ENCODE data around the gene SCNN1B. TPM values are rescaled to one million over a fixed set of nuclear protein-coding genes. Genes with fewer than 3 reads are reported as not detected.

SCNN1B gene
- total RNA-seq, 1 donor from 2014 or later: not detected

DNA sequence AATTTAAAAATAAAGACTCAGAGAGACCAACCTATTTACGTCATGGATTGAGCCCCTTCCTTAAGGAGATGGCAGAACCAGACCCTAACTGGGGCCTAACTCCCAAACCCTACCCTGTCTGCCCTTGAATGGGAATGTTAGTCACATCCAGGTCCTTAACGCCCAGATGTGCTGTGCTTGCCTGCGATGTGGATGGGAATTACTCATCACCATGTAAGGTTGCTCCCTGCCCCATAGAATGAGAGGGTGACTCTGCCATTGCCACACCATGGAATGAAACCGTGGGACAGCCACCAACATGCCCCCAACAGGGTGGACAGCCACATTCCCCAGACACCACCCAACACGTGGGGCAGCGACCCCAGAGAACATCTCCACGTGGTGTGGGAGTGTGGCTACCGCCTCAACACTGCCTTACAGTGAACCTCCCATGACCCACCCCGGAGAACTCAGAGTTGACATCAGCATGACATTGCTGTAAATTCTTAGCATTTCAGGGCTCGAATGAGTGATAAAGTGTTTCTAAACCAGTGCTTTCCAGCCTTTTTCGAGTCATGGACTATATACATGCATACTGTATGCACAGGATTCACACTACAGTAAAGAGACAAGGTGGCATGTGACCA is 31.8 kb downstream of the SCNN1B start:
- Mint-ChIP-seq H3K4me3 (no peak overlapping the region), H3K36me3 (ENCODE audit: low read depth) (no peaks in the 10 kb centered on the region), H3K27me3 (ENCODE audit: insufficient read depth) (peaks cover 6% of the 10 kb centered on the region), H3K9me3 (no peaks in the 10 kb centered on the region), H3K27ac (no peak overlapping the region), H3K4me1 (ENCODE audit: low read depth) (no peaks in the 10 kb centered on the region)
- DNase-seq (ENCODE audit: low spot score): no peak
- intact Hi-C loops (cut with micrococcal nuclease): no loop called here

GRCh38 chr16:23334457-23334853 is 32.4 kb downstream of the SCNN1B start:
- peaks cover 6% of the 10 kb centered on the region for H3K27me3 Mint-ChIP-seq (ENCODE audit: insufficient read depth)
- DNase-seq (ENCODE audit: low spot score): no peak
- H3K4me1 Mint-ChIP-seq (ENCODE audit: low read depth): no peaks in the 10 kb centered on the region
- no peak overlapping the region for H3K27ac Mint-ChIP-seq
- no peaks in the 10 kb centered on the region for H3K36me3 Mint-ChIP-seq (ENCODE audit: low read depth)
- H3K4me3 Mint-ChIP-seq: no peak overlapping the region
- intact Hi-C loops (cut with micrococcal nuclease): no loop called here
- no peaks in the 10 kb centered on the region for H3K9me3 Mint-ChIP-seq

- H3K9me3 Mint-ChIP-seq: no peaks in the 10 kb centered on the region
- no peak for DNase-seq (ENCODE audit: low spot score)
- H3K27me3 Mint-ChIP-seq (ENCODE audit: insufficient read depth): peaks cover 6% of the 10 kb centered on the region
- H3K36me3 Mint-ChIP-seq (ENCODE audit: low read depth): no peaks in the 10 kb centered on the region
- H3K27ac Mint-ChIP-seq: no peak overlapping the region
- H3K4me1 Mint-ChIP-seq (ENCODE audit: low read depth): no peaks in the 10 kb centered on the region
- intact Hi-C loops (cut with micrococcal nuclease): no loop called here
- no peak overlapping the region for H3K4me3 Mint-ChIP-seq
Measured at GRCh38 chr16:23334950-23335349, 32.8 kb downstream of the SCNN1B start.

- intact Hi-C loops (cut with micrococcal nuclease): no loop called here
- Mint-ChIP-seq H3K36me3 (ENCODE audit: low read depth) (no peaks in the 10 kb centered on the region), H3K27ac (no peak overlapping the region), H3K4me1 (ENCODE audit: low read depth) (no peaks in the 10 kb centered on the region), H3K9me3 (no peaks in the 10 kb centered on the region), H3K27me3 (ENCODE audit: insufficient read depth) (peaks cover 9% of the 10 kb centered on the region), H3K4me3 (no peak overlapping the region)
- no peak for DNase-seq (ENCODE audit: low spot score)
Measured at GRCh38 chr16:23337836-23338550, 35.9 kb downstream of the SCNN1B start.

DNA sequence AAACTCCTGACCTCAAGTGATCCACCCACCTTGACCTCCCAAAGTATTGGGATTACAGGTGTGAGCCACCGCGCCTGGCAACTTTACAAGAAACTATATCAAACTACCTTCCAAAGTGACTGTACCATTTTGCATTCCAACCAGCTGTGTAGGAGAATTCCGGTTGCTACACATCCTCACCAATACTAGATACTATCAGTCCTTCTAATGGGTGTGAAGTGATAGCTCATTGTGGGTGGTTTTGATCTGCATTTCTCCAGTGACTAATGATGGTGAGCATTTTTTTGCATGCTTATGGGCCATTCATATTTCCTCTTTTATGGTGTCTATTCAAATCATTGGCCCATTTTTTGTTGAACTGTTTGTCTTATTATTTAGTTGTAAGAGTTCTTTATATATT is 37.7 kb downstream of the SCNN1B start:
- Mint-ChIP-seq H3K27ac (no peak overlapping the region), H3K36me3 (ENCODE audit: low read depth) (no peaks in the 10 kb centered on the region), H3K4me1 (ENCODE audit: low read depth) (no peaks in the 10 kb centered on the region), H3K27me3 (ENCODE audit: insufficient read depth) (peaks cover 8% of the 10 kb centered on the region), H3K4me3 (no peak overlapping the region), H3K9me3 (no peaks in the 10 kb centered on the region)
- DNase-seq (ENCODE audit: low spot score): no peak
- intact Hi-C loops (cut with micrococcal nuclease): no loop called here

DNA sequence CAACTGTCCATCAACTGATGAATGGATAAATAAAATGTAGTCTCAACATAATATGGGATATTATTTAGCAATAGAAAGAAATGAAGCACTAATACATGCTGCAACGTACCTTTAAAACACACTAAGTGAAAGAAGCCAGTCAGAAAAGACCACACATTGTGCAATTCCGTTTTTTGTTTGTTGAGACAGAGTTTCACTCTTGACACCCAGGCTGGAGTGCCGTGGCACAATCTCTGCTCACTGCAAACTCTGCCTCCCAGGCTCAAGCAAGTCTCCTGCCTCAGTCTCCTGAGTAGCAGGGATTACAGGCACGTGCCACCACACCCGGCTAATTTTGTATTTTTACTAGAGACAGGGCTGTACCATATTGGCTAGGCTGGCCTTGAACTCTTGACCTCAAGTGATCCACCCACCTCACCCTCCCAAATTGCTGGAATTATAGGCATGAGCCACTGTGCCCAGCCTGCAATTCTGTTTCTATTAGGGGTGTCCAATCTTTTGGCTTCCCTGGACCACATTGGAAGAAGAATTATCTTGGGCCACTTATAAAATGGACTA is 40.1 kb downstream of the SCNN1B start:
- no peaks in the 10 kb centered on the region for H3K4me1 Mint-ChIP-seq (ENCODE audit: low read depth)
- DNase-seq (ENCODE audit: low spot score): no peak
- H3K27ac Mint-ChIP-seq: no peak overlapping the region
- no peak overlapping the region for H3K4me3 Mint-ChIP-seq
- no peaks in the 10 kb centered on the region for H3K9me3 Mint-ChIP-seq
- H3K36me3 Mint-ChIP-seq (ENCODE audit: low read depth): no peaks in the 10 kb centered on the region
- intact Hi-C loops (cut with micrococcal nuclease): no loop called here
- H3K27me3 Mint-ChIP-seq (ENCODE audit: insufficient read depth): peaks cover 4% of the 10 kb centered on the region

GRCh38 chr16:23343643-23344612 is 41.8 kb downstream of the SCNN1B start:
- Mint-ChIP-seq H3K4me1 (ENCODE audit: low read depth) (no peaks in the 10 kb centered on the region), H3K4me3 (no peak overlapping the region), H3K9me3 (no peaks in the 10 kb centered on the region), H3K36me3 (ENCODE audit: low read depth) (no peaks in the 10 kb centered on the region), H3K27me3 (ENCODE audit: insufficient read depth) (peaks cover 7% of the 10 kb centered on the region), H3K27ac (no peak overlapping the region)
- DNase-seq (ENCODE audit: low spot score): no peak
- intact Hi-C loops (cut with micrococcal nuclease): no loop called here

DNA sequence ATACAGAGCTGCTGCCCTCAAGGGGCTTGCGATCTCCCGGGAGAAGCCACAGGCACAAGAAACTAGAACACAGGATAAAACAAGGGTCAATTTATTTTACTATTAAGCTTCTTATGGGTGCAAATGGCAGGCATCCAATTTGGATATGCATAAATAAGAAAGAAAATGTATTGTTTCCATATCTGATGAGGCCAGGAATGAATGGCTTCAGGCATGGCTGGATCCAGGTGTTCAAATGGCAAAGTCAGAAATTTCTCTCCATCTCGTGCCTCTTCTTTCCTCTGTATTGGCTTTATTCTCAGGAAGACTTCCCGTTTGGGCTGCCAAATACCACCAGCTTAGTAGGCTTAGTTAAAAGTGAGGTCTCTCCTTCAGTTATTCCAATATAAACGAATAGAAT is 43.1 kb downstream of the SCNN1B start:
- Mint-ChIP-seq H3K27ac (no peak overlapping the region), H3K36me3 (ENCODE audit: low read depth) (no peaks in the 10 kb centered on the region), H3K4me3 (no peak overlapping the region), H3K27me3 (ENCODE audit: insufficient read depth) (peaks cover 6% of the 10 kb centered on the region), H3K4me1 (ENCODE audit: low read depth) (no peaks in the 10 kb centered on the region), H3K9me3 (no peaks in the 10 kb centered on the region)
- DNase-seq (ENCODE audit: low spot score): no peak
- intact Hi-C loops (cut with micrococcal nuclease): no loop called here

GRCh38 chr16:23348579-23349469 is 46.7 kb downstream of the SCNN1B start:
- Mint-ChIP-seq H3K36me3 (ENCODE audit: low read depth) (no peaks in the 10 kb centered on the region), H3K4me1 (ENCODE audit: low read depth) (no peaks in the 10 kb centered on the region), H3K27me3 (ENCODE audit: insufficient read depth) (peaks cover 3% of the 10 kb centered on the region), H3K4me3 (no peak overlapping the region), H3K9me3 (no peaks in the 10 kb centered on the region), H3K27ac (no peak overlapping the region)
- DNase-seq (ENCODE audit: low spot score): no peak
- intact Hi-C loops (cut with micrococcal nuclease): no loop called here

DNA sequence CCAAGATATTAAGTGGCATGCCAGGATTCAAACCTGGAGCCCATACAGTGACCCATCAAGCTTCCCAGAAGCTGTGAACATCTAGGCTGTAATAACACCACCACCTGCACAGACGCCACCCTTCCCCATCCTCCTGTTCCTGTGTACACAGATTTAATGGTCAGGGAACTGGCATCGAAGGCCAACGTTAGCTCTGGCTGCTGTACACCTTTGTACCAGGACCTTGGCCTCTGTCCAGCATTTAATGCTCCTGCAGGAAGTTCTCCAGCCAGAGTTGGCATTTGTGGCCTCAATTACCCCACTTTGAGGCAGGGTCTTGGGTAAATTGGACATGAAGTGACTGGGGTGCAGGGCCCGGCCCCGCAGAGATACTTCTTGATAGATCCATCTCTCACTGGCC is 49.3 kb downstream of the SCNN1B start:
- H3K4me3 Mint-ChIP-seq: no peak overlapping the region
- peaks cover 3% of the 10 kb centered on the region for H3K27me3 Mint-ChIP-seq (ENCODE audit: insufficient read depth)
- H3K9me3 Mint-ChIP-seq: no peaks in the 10 kb centered on the region
- no peak overlapping the region for H3K27ac Mint-ChIP-seq
- no peak for DNase-seq (ENCODE audit: low spot score)
- intact Hi-C loops (cut with micrococcal nuclease): no loop called here
- H3K4me1 Mint-ChIP-seq (ENCODE audit: low read depth): no peaks in the 10 kb centered on the region
- H3K36me3 Mint-ChIP-seq (ENCODE audit: low read depth): no peaks in the 10 kb centered on the region

DNA sequence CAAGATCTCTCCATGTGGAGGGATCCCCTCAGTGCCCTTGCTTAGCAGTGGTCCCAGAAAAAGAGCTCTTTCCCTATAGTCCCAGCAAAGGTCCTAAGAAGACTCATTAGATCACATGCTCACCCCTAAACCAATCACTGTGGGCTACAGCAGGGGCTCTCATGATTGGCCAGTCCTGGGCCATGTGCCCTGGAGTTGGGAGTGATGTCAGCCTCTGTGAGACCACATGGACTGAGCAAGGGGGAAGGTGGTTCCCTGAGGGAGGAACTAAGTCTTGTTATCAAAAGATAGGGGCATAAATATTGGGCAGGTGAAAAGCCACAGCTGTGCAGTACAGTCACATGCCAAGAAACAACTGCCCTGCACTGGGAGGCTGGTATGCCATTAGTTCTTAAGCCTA is 51.3 kb downstream of the SCNN1B start:
- Mint-ChIP-seq H3K36me3 (ENCODE audit: low read depth) (no peaks in the 10 kb centered on the region), H3K9me3 (no peaks in the 10 kb centered on the region), H3K27me3 (ENCODE audit: insufficient read depth) (no peaks in the 10 kb centered on the region), H3K27ac (no peak overlapping the region), H3K4me1 (ENCODE audit: low read depth) (no peaks in the 10 kb centered on the region), H3K4me3 (no peak overlapping the region)
- intact Hi-C loops (cut with micrococcal nuclease): no loop called here
- DNase-seq (ENCODE audit: low spot score): no peak

DNA sequence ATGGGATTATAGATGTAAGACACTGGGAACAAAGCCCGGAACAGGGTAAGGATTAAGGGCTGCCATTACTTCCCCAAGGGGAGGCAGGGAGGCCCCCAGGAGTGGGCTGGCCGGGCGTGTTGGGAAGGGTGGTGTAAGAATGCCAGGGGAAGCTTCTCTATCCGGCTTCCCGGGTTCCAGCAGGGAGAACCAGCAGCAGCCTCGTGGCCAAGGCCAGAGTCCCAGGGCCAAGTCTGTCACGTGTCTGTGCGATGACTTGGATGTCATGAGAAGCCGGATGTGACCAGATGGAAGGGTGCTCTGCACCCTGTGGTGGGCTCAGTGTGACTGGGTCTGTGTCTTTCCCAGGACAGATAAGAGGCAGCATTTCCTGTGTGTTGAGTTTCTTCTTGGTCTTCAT is 52.1 kb downstream of the SCNN1B start:
- Mint-ChIP-seq H3K27ac (no peak overlapping the region), H3K4me1 (ENCODE audit: low read depth) (no peaks in the 10 kb centered on the region)
- no peak for DNase-seq (ENCODE audit: low spot score)

More for the DNA sequence above, 52.1 kb downstream of the SCNN1B start:
- Mint-ChIP-seq H3K9me3 (no peaks in the 10 kb centered on the region), H3K36me3 (ENCODE audit: low read depth) (no peaks in the 10 kb centered on the region), H3K27me3 (ENCODE audit: insufficient read depth) (no peaks in the 10 kb centered on the region), H3K4me3 (no peak overlapping the region)
- intact Hi-C loops (cut with micrococcal nuclease): no loop called here

All from activated T-helper 1 cell treated with anti-CD3 and anti-CD28 coated beads, Interleukin-12 subunit alpha, Interleukin-12 subunit beta, Interleukin-2, Interleukin-4 antibody, amounts not matched to agents 30 ng/mL and 10 ng/mL and 1 ng/mL, durations not matched to agents 14 hours and 24 hours and 36 hours (primary cell).